Natural killer cell treated with Interleukin-12 subunit alpha and Interleukin-12 subunit beta and Interleukin-15 and Interleukin-18, amount 100 ng/mL, for 72 hours (primary cell): ENCODE measurements around the gene SLC25A5. TPM values are rescaled to one million over a fixed set of nuclear protein-coding genes. Genes with fewer than 3 reads are reported as not detected.
"Not testable (repeated sequence)": the region's sequence is repeated elsewhere in the genome, so short reads cannot be mapped to it uniquely, and the experiment has no call there.

ENCODE experiments used
- ATAC-seq, 2 donors: fragments of 150-1000 bp; cut with Tn5 transposase in 1 of 2; sonication (Bioruptor Pico), chemical (Tn5 transposase) in 1 of 2; 2 replicates each; pipeline ENCODE4 v1.10.0; 2021
- DNase-seq: peaks from one replicate; pipeline ENCODE4 v3.0.0; 2022; ENCODE audit warnings: low spot score
- H3K27ac Mint-ChIP-seq, 2 donors: 1 replicate in 1 of 2; 2 replicates in 1 of 2; pipeline ENCODE4 v1.8.0; 2022; ENCODE audit warnings: mixed read lengths in 2 of 2, mild to moderate bottlenecking in 1 of 2, moderate library complexity in 1 of 2
- H3K27me3 Mint-ChIP-seq, 2 donors: 1 replicate in 1 of 2; 2 replicates in 1 of 2; pipeline ENCODE4 v1.8.0; 2022; ENCODE audit warnings: mixed read lengths in 2 of 2
- H3K36me3 Mint-ChIP-seq: one replicate; pipeline ENCODE4 v1.8.0; 2022; ENCODE audit warnings: mixed read lengths
- H3K4me1 Mint-ChIP-seq, 2 donors: 1 replicate in 1 of 2; 2 replicates in 1 of 2; pipeline ENCODE4 v1.8.0; 2022; ENCODE audit warnings: low read depth in 2 of 2, mixed read lengths in 2 of 2, mild to moderate bottlenecking in 1 of 2
- H3K4me3 Mint-ChIP-seq: one replicate; pipeline ENCODE4 v1.8.0; 2022; ENCODE audit warnings: mixed read lengths
- H3K9me3 Mint-ChIP-seq: 2 replicates; pipeline ENCODE4 v1.8.0; 2022; ENCODE audit warnings: mixed read lengths
- total RNA-seq, 2 donors: library from RNA; stranded (reverse); gene quantifications; one replicate each; pipeline ENCODE4 v1.2.3, GENCODE V29; 2022

The SLC25A5 gene
- total RNA-seq, 2 donors from 2014 or later, result 352 to 473 TPM

DNA sequence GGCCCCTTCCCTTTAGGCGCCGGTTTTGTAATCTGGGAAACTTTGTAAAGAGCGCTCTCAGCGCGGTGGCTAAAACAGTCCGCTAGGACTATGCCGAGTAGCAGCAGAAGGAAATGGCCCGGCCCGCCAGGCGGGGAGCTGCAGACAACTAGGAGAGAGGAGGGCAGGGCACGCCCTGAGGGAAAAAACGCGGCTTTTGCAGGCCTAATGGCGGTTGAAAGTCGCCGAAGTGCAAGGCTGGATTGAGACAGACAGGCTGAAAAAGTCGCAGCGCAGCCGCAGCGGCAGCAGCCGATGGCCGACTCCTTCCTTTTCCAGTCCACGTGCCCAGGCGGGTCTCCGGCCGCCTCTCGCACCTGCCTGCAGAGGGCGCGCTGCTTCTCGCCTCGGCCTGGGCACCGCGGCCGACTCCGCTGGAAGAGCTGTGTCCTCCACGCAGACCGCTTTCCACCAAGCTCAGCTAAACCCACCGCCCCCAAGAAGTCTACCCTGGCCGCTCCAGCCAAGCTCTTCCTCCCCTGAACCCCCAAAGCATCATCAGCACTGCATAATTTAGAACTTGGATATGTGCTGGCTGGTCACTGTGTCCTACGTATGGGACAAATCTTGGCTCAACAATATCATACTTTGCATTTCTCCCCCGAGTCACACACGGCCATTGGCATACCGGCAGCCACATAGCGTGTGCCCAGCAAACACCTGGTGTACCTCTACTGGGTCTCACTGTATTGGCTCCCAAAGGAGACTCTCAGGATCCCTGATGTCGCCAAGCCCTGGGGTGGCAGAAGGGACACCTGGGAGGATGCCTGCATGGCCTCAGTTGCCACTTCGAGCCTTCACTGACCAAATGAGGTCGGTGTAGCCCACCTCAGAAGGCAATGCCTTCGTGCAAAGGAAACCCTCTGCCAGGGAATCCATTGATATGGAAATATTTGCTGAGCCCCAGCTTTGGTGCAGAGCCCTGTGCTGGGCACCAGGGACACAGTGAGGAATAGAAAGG lies 14.5 kb downstream of the SLC25A5 start:
- ATAC-seq, result peak; percentile 89 to 93
- Mint-ChIP-seq H3K27me3 (peaks cover 0 to 7% of the 10 kb centered on the region in 2 donors), H3K4me3 (peak overlapping the region; percentile 74), H3K27ac (no peak overlapping the region), H3K9me3 (no peaks in the 10 kb centered on the region), H3K36me3 (no peaks in the 10 kb centered on the region), H3K4me1 (peaks cover 6 to 9% of the 10 kb centered on the region in 2 donors)
- peak; percentile 72 for DNase-seq

DNA sequence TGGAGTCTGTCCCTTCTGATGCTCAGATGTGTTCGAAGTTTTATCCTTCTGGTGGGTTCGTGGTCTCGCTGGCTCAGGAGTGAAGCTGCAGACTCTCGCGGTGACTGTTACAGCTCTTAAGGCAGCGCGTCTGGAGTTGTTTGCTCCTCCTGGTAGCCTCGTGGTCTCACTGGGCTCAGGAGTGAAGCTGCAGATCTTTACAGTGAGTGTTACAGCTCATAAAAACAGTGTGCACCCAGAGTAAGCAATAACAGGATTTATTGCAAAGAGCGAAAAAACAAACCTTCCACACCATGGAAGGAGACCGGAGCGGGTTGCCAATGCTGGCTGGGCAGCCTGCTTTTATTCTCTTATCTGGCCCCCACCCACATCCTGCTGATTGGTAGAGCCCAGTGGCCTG lies 18.5 kb downstream of the SLC25A5 start:
- Mint-ChIP-seq H3K27ac (no peak overlapping the region), H3K9me3 (no peaks in the 10 kb centered on the region), H3K36me3 (no peaks in the 10 kb centered on the region), H3K4me3 (no peak overlapping the region), H3K27me3 (peaks cover 0 to 9% of the 10 kb centered on the region in 2 donors), H3K4me1 (peaks cover 6 to 9% of the 10 kb centered on the region in 2 donors)
- no peak for DNase-seq
- ATAC-seq, result no peak

GRCh38 chrX:119487766-119488165 lies 19.5 kb downstream of the SLC25A5 start:
- not testable (repeated sequence) for H3K4me3 Mint-ChIP-seq, H3K27me3 Mint-ChIP-seq, H3K36me3 Mint-ChIP-seq, H3K9me3 Mint-ChIP-seq, H3K27ac Mint-ChIP-seq, ATAC-seq, H3K4me1 Mint-ChIP-seq, DNase-seq

- Mint-ChIP-seq H3K4me1 (no peaks in the 10 kb centered on the region), H3K4me3 (no peak overlapping the region), H3K27me3 (peaks cover 0 to 9% of the 10 kb centered on the region in 2 donors), H3K36me3 (no peaks in the 10 kb centered on the region), H3K9me3 (no peaks in the 10 kb centered on the region), H3K27ac (no peak overlapping the region)
- ATAC-seq, result no peak
- DNase-seq, result no peak
These were observed 20.5 kb downstream of the SLC25A5 start for GRCh38 chrX:119488749-119489148.

- H3K9me3 Mint-ChIP-seq, result no peaks in the 10 kb centered on the region
- no peak for DNase-seq
- H3K4me1 Mint-ChIP-seq, result no peaks in the 10 kb centered on the region
- no peak overlapping the region for H3K27ac Mint-ChIP-seq
- no peak for ATAC-seq
- H3K27me3 Mint-ChIP-seq, result peaks cover 0 to 8% of the 10 kb centered on the region in 2 donors
- H3K36me3 Mint-ChIP-seq, result no peaks in the 10 kb centered on the region
- no peak overlapping the region for H3K4me3 Mint-ChIP-seq
These were observed 21.2 kb downstream of the SLC25A5 start for GRCh38 chrX:119489212-119490074.

- H3K4me1 Mint-ChIP-seq, result peaks cover 3 to 7% of the 10 kb centered on the region in 2 donors
- ATAC-seq (no peak), DNase-seq (no peak)
- H3K36me3 Mint-ChIP-seq, result no peaks in the 10 kb centered on the region
- no peak overlapping the region for H3K4me3 Mint-ChIP-seq
- no peaks in the 10 kb centered on the region for H3K9me3 Mint-ChIP-seq
- no peak overlapping the region for H3K27ac Mint-ChIP-seq
- peaks cover 0 to 5% of the 10 kb centered on the region in 2 donors for H3K27me3 Mint-ChIP-seq
These were observed 24.2 kb downstream of the SLC25A5 start for GRCh38 chrX:119492463-119492862.

GRCh38 chrX:119493851-119494495 lies 25.7 kb downstream of the SLC25A5 start:
- DNase-seq, H3K4me3 Mint-ChIP-seq, H3K9me3 Mint-ChIP-seq, H3K27ac Mint-ChIP-seq, H3K27me3 Mint-ChIP-seq, ATAC-seq, H3K36me3 Mint-ChIP-seq, H3K4me1 Mint-ChIP-seq: not testable (repeated sequence)

DNA sequence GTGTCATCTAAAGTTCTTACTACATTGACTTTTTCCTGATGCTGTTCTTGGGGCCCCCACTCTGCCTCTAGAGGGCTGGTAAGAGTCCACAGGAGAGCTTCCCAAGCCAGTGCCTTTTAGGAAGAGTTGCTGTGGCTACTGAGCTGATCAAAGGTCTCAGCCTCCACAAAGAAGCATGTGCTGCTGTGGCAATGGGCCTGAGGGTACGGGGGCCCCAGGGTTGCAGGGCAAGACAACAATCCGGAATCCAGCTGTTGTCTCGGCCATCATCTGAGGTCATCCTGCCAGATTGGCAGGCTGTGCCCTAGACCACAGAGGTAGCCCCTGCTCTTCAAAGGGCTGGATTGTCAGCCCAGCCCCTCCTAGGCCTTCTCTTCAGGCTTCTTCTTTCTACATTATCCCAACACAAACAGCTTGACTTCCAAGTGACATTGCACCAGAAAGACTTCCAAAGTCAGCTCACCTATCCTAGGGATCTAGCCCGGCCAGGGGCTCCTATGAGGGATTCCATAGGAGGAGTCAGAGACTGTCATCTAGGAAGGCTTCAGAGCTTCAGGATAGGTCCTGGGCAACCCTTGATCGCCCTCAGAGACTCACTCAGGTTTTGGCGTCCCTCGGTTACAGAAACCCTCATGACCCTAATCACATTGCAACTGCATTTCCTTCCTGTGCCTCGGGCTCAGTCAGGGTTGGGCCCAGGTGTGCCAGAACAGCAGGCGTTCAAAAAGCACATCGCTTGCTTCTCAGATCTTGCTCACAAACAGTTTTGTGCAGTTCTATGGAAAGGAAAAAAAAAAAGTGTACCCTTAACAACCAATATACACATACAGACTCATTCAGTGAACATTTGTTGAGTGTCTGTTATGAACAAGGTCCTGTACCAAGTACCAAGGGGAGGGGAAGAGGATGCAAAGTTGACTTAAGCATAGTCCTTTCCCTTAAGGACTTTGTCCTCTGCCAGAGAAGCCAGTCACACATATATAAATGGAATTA lies 27.8 kb downstream of the SLC25A5 start:
- H3K27me3 Mint-ChIP-seq, result peaks cover 0 to 6% of the 10 kb centered on the region in 2 donors
- H3K9me3 Mint-ChIP-seq, result no peaks in the 10 kb centered on the region
- H3K4me1 Mint-ChIP-seq, result peaks cover 3 to 7% of the 10 kb centered on the region in 2 donors
- H3K4me3 Mint-ChIP-seq, result no peak overlapping the region
- H3K36me3 Mint-ChIP-seq, result no peaks in the 10 kb centered on the region
- no peak for ATAC-seq
- DNase-seq, result no peak
- H3K27ac Mint-ChIP-seq, result no peak overlapping the region

GRCh38 chrX:119497185-119497584 lies 28.9 kb downstream of the SLC25A5 start:
- no peak overlapping the region for H3K27ac Mint-ChIP-seq
- H3K9me3 Mint-ChIP-seq, result no peaks in the 10 kb centered on the region
- H3K4me1 Mint-ChIP-seq, result peaks cover 3 to 7% of the 10 kb centered on the region in 2 donors
- DNase-seq (no peak), ATAC-seq (no peak)
- peaks cover 0 to 6% of the 10 kb centered on the region in 2 donors for H3K27me3 Mint-ChIP-seq
- H3K4me3 Mint-ChIP-seq, result no peak overlapping the region
- H3K36me3 Mint-ChIP-seq, result no peaks in the 10 kb centered on the region

GRCh38 chrX:119500061-119500800 lies 32.0 kb downstream of the SLC25A5 start:
- H3K4me3 Mint-ChIP-seq, result no peak overlapping the region
- no peak for DNase-seq
- ATAC-seq, result no peak
- H3K36me3 Mint-ChIP-seq, result no peaks in the 10 kb centered on the region
- H3K4me1 Mint-ChIP-seq, result peaks cover 5 to 7% of the 10 kb centered on the region in 2 donors
- no peaks in the 10 kb centered on the region for H3K9me3 Mint-ChIP-seq
- no peak overlapping the region for H3K27ac Mint-ChIP-seq
- H3K27me3 Mint-ChIP-seq, result peaks cover 0 to 6% of the 10 kb centered on the region in 2 donors

DNA sequence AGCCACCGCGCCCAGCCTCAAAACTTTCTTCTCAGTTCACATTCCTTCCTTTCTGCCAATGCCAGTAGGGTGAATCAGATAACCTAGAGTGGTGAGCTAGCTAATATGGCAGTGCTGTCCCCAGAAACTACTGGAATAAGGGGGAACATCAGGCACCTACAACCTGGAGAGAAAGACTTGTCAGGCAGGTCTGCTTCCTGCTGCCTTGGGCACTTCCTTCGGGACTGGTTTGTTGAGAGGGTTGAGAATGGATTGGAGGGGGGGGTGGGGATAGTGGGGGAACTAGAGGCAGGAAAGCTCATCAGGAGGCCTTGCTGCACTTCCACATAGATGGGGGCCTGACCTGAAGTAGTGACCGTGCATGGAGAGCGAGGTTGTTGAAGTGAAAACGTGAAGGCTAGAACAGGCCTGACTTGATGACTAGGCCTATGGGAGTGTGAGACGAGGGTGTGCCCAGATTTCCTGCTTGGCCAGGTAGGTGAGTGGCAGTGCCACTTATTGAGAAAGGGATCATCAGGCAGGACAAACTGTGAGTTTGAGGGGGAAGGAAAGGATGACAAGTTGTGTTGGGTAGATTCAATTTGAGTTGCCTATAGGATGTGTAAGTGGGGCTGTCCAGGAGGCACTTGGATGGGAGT lies 33.4 kb downstream of the SLC25A5 start:
- Mint-ChIP-seq H3K27me3 (peaks cover 0 to 5% of the 10 kb centered on the region in 2 donors), H3K9me3 (no peaks in the 10 kb centered on the region), H3K4me1 (peaks cover 2 to 5% of the 10 kb centered on the region in 2 donors), H3K4me3 (no peak overlapping the region), H3K36me3 (no peaks in the 10 kb centered on the region), H3K27ac (no peak overlapping the region)
- DNase-seq (no peak), ATAC-seq (no peak)
